Ectodermal cell (in vitro differentiated cells): ENCODE results near the gene CCNG2.

ENCODE experiments used
- H3K27ac ChIP-seq: 2 replicates; pipeline ENCODE4 v1.7.0; 2013; ENCODE audit warnings: mild to moderate bottlenecking, low read depth, low read length; ENCODE audit not compliant: insufficient read depth, poor library complexity, severe bottlenecking
- H3K27me3 ChIP-seq: 2 replicates; pipeline ENCODE4 v1.7.0; 2013; ENCODE audit warnings: mild to moderate bottlenecking, low read length; ENCODE audit not compliant: insufficient read depth, control insufficient read depth, poor library complexity, severe bottlenecking
- H3K36me3 ChIP-seq: one replicate; pipeline ENCODE4 v1.7.0; 2013; ENCODE audit warnings: low read length; ENCODE audit not compliant: control insufficient read depth, insufficient read depth
- H3K4me1 ChIP-seq: one replicate; pipeline ENCODE4 v1.7.0; 2013; ENCODE audit warnings: low read length; ENCODE audit not compliant: control insufficient read depth, insufficient read depth
- H3K4me3 ChIP-seq: 2 replicates; pipeline ENCODE4 v1.7.0; 2013; ENCODE audit warnings: low read depth, low read length, control low read depth; ENCODE audit not compliant: insufficient read depth
- H3K9me3 ChIP-seq: 2 replicates; pipeline ENCODE4 v1.7.0; 2013; ENCODE audit warnings: mild to moderate bottlenecking, low read length, moderate library complexity; ENCODE audit not compliant: control insufficient read depth
- WGBS, 2 experiments: methylation state at CpG; one replicate each; pipeline ENCODE4 v1.1.7; 2013; ENCODE audit warnings: missing lambda C conversion rate in 2 of 2; 5-methylcytosine and 5-hydroxymethylcytosine counted together

Gene CCNG2

DNA sequence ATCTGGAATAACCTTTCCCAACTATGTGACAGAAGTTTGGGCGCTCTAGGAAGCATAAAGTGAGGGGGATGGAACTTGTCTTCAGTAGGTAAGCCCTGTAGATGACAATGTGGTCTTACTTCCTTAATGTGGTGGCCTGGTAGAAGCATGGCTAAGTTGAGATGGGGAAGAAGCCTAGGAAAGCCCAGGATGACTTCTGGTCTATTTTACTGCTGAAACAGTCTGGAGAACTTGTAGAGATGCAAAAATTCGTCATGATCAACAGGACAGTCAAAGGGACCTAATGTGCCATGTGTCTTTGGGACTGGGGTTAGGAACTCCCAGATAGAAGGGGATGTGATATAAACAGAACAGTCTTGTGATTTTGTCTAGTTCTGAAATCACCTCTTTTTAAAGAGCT is 40.8 kb downstream of the CCNG2 start:
- H3K36me3 ChIP-seq: no peaks in the 10 kb centered on the region
- H3K4me1 ChIP-seq: no peaks in the 10 kb centered on the region
- H3K27ac ChIP-seq: no peak overlapping the region
- no peaks in the 10 kb centered on the region for H3K27me3 ChIP-seq
- no peak overlapping the region for H3K4me3 ChIP-seq
- H3K9me3 ChIP-seq: no peaks in the 10 kb centered on the region
- 91 to 92% methylated on average over 2 of the region's 2 CpGs for WGBS, 2 experiments

DNA sequence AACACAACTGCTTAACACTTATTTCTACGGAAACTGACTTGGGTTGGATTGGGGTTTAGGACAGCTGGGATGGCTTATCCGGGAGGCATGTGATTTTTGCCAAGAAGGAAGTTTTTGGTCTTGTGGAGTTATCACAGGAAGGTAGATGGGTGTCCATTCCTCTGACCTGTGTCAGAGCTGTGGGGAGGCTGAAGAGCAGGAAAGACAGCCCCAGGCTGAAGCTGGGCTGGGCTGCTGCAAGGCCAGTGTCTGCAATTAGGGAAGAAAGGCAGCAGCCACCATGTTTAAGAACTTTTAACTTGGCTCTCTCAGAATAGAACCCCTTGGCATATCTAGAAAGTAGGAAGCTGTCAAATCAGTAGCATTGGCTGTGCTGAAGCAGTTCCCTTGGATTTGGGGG is 42.3 kb downstream of the CCNG2 start:
- WGBS, 2 experiments: 98% methylated on average over 2 of the region's 2 CpGs
- Histone ChIP-seq H3K27me3 (no peaks in the 10 kb centered on the region), H3K27ac (no peak overlapping the region), H3K36me3 (no peaks in the 10 kb centered on the region), H3K4me1 (no peaks in the 10 kb centered on the region), H3K4me3 (no peak overlapping the region), H3K9me3 (no peaks in the 10 kb centered on the region)

DNA sequence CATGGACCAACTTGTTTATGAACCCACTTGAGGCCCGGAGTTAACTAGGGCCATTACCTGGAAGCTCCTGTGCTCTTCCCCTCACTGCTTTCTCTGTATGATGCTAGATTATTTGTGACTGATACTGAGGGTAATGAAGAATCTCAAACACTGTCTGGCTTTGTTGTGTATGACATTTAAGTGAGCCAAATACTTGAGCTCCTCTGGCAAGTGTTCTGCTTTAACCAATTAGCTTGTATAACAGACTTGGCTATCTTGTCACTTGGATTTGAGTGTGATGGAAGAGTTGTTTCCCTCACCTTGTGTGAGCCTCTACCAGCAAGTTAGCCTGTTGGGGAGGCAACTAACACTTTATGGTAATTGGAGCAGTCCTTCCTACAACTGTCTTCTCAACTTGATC is 42.7 kb downstream of the CCNG2 start:
- no peaks in the 10 kb centered on the region for H3K4me1 ChIP-seq
- H3K27me3 ChIP-seq: no peaks in the 10 kb centered on the region
- H3K36me3 ChIP-seq: no peaks in the 10 kb centered on the region
- no peak overlapping the region for H3K4me3 ChIP-seq
- no peak overlapping the region for H3K27ac ChIP-seq
- 92 to 100% methylated on average over 1 of the region's 1 CpG for WGBS, 2 experiments
- no peaks in the 10 kb centered on the region for H3K9me3 ChIP-seq

DNA sequence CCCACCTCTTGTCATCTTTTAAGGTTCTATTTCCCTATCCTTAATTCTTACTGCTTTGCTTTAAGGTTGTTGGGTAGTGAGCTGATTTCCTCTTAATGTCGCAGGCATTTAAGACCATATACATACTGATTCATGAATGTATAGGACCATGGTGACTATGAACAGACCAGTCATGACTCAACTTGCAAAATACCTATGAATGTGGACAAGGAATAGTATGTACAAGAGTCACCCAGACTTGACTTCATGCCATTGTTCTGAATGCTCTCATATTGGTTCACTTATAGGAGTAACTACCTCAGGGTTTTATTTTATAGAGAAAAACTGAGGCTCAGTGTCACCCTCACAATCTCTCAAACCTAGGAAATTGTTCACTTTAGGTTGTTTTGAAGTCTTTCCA is 44.3 kb downstream of the CCNG2 start:
- Histone ChIP-seq H3K27me3 (no peaks in the 10 kb centered on the region), H3K9me3 (no peaks in the 10 kb centered on the region), H3K36me3 (no peaks in the 10 kb centered on the region), H3K4me3 (no peak overlapping the region), H3K4me1 (no peaks in the 10 kb centered on the region), H3K27ac (no peak overlapping the region)
- 90% methylated on average over 1 of the region's 1 CpG; no CpG with 5 or more reads in 1 of the 2 experiments for WGBS, 2 experiments

DNA sequence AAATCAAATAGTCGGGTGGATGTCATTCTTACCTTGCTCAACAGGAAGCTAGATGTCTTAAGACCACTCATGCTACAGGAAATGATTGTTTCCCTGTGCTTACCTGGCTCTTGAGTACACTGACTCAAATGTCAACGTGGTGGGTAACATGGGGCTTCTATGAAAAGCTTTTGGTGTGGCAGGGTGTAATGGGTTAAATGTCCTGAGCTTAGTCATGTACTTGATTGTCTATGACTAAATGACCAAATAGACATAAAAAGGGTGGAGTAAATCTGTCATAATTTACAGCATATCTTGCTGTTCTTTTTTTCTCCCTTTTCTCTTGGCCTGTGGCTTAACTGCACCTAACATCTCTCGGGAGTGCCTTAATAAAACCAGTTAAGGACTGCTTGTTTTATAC is 44.9 kb downstream of the CCNG2 start:
- no peaks in the 10 kb centered on the region for H3K4me1 ChIP-seq
- no peak overlapping the region for H3K27ac ChIP-seq
- H3K4me3 ChIP-seq: no peak overlapping the region
- 86 to 92% methylated on average over 3 of the region's 3 CpGs for WGBS, 2 experiments
- H3K9me3 ChIP-seq: no peaks in the 10 kb centered on the region
- H3K36me3 ChIP-seq: no peaks in the 10 kb centered on the region
- H3K27me3 ChIP-seq: no peaks in the 10 kb centered on the region

DNA sequence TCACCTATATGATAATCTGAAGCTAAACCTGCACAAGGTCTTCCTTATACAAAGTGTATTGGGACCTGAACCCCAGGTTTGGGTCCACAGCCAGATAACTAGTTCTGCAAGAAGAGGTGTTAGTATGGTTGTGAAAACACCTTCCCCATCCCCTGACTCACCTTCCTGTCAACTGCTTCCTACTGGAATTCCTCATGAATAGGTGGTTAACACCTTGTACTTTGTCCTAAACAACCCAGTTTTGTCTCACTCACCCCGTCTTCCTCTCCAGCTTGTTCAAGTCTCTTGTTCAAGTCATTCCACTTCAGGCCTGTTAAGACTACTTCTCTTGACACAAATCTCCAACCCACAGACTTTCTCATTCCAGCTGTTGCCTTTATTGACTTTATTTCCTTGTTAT is 45.5 kb downstream of the CCNG2 start:
- H3K27me3 ChIP-seq: no peaks in the 10 kb centered on the region
- no peak overlapping the region for H3K27ac ChIP-seq
- H3K9me3 ChIP-seq: no peaks in the 10 kb centered on the region
- WGBS, 2 experiments: 92 to 98% methylated on average over 1 of the region's 1 CpG
- no peaks in the 10 kb centered on the region for H3K36me3 ChIP-seq
- no peak overlapping the region for H3K4me3 ChIP-seq
- no peaks in the 10 kb centered on the region for H3K4me1 ChIP-seq

DNA sequence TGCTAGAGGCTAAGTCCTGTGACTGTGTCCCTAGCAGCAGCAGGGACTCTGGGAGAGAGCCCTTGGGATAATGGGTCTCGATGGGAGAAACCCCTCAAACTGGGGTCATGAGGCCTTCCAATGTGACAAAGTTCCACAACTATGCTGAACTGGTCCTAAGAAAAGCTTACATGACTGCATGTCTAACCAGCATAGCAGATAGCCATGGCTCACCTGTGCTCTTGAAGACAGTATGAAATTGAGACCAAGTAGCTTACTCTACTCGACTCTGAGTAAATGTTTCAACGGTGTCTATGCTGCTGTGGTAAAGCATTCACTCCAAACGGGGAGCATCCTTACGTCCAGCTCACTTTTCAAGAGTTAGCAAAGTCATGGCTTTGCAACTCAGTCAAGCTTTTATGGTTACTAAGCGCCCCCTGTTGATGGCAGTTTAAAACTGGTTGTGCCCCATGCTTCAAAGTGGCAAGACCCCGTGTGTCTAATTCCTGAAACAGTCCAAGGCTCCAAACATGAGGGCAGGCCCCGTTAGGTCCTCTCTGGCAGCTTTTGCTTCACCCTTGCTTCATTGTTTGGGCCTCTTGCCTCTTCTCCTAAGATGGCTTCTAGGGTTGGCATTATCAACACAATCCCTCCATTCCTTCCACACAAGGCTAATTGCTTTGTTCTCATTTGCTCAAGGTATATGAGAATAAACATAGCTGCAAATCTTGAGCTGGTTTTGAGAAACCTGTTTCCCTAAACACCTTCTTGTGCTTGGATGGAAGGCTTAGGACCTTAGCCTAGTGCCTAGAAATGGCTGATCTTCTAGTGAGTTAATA is 46.6 kb downstream of the CCNG2 start:
- WGBS, 2 experiments: 24 to 26% methylated on average over 8 of the region's 8 CpGs

DNA sequence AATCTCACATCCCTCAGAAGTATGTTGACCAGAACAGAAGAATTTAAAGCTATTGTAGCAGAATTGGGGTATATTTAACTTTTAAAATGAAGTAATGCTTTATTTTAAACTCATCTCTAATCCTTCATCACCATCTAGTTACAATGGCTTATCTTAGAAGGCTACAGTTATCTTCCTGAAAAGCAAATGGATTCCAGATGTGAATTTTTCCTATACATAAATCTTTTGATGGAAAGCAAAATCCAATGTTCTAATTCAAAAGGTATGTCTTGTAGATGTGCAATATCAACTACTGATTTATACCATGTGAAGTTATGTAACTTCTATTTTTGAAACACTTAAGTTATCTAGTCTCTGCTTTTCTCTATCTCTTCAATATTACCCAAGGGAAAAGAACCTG is 47.6 kb downstream of the CCNG2 start:
- no peaks in the 10 kb centered on the region for H3K4me1 ChIP-seq
- no peak overlapping the region for H3K27ac ChIP-seq
- no peaks in the 10 kb centered on the region for H3K27me3 ChIP-seq
- H3K4me3 ChIP-seq: no peak overlapping the region
- no peaks in the 10 kb centered on the region for H3K9me3 ChIP-seq
- no peaks in the 10 kb centered on the region for H3K36me3 ChIP-seq

More for the DNA sequence above, 46.6 kb downstream of the CCNG2 start:
- Histone ChIP-seq H3K4me1 (no peaks in the 10 kb centered on the region), H3K4me3 (no peak overlapping the region), H3K27me3 (no peaks in the 10 kb centered on the region), H3K27ac (no peak overlapping the region), H3K36me3 (no peaks in the 10 kb centered on the region), H3K9me3 (no peaks in the 10 kb centered on the region)

DNA sequence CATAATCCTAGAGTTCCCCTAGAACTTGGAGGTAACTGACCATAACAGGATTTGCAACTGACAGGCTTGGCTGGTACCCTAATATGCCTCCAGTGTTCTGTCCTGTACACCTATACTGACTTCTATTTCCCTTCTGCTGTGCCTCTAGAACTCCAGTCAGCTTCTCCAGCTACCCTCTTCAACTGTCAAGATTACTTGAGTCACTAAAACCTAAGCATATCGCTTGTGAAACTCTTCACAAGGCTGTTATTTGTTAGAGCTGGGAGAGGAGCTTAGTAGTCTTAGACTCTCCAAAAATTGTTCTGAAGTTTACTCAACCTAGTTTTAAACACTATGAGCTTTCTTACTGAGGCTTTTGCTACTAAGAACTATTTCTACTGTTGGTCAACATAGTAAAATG is 52.0 kb downstream of the CCNG2 start:
- no peak overlapping the region for H3K27ac ChIP-seq
- H3K4me3 ChIP-seq: no peak overlapping the region
- no peaks in the 10 kb centered on the region for H3K9me3 ChIP-seq
- no peaks in the 10 kb centered on the region for H3K36me3 ChIP-seq
- 100% methylated on average over 1 of the region's 1 CpG for WGBS, 2 experiments
- H3K27me3 ChIP-seq: no peaks in the 10 kb centered on the region
- no peaks in the 10 kb centered on the region for H3K4me1 ChIP-seq

DNA sequence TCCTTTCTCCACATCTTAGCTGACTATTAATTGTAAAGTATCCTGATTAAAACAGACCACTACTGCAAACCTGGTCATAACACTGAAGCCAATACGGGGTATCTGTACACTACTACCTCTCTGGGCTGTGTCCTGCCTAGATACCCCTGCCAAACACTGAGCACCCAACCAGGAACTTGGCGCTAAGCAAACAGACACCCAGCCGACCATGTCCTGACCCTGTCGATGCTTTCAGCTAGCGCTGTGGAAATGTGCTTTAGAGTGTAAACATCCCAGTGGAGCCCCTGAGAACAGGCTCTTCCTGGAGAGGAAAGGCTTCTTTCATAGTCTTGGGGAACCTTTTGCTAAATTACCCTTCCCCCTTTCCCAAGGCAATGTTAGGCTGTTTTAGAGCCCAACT is 52.9 kb downstream of the CCNG2 start:
- H3K9me3 ChIP-seq: no peaks in the 10 kb centered on the region
- H3K27ac ChIP-seq: no peak overlapping the region
- no peak overlapping the region for H3K4me3 ChIP-seq
- no peaks in the 10 kb centered on the region for H3K27me3 ChIP-seq
- no peaks in the 10 kb centered on the region for H3K4me1 ChIP-seq
- H3K36me3 ChIP-seq: no peaks in the 10 kb centered on the region
- 95 to 99% methylated on average over 5 of the region's 5 CpGs for WGBS, 2 experiments

DNA sequence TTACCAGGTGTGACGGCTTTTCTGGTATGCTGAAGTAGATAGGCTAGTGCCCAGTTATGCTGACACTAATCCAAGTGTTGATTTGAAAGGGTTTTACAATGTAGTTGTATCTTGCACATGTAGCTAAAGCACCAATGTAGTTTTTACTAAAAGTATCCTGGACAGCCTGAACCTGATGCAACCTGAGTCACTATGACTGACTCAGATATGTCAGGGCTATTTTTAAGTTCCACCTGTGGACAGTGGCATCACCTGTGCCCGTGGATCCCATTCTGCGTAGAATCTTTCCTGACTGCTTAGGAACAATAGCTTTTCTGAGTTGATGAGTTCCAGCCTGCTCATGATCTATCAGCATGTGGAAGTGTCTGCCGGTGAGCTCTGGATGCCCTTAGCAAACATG is 58.1 kb downstream of the CCNG2 start:
- Histone ChIP-seq H3K27ac (no peak overlapping the region), H3K4me3 (no peak overlapping the region), H3K9me3 (no peaks in the 10 kb centered on the region), H3K4me1 (no peaks in the 10 kb centered on the region), H3K36me3 (no peaks in the 10 kb centered on the region), H3K27me3 (no peaks in the 10 kb centered on the region)
- 86% methylated on average over 4 of the region's 4 CpGs for WGBS, 2 experiments
